Measurements from ENCODE around the gene SF1. TPM values are rescaled to one million over a fixed set of nuclear protein-coding genes. Genes with fewer than 3 reads are reported as not detected.

SF1 gene
- total RNA-seq, 1 experiment from 2014 or later = 386 TPM

- CTCF ChIA-PET = interaction anchor here (0.6 kb wide), 1 partner anchor 88 kb away, joined by 3 read pairs; no protein-coding TSS in a partner anchor
These were observed 23.3 kb downstream of the SF1 start for GRCh38 chr11:64754919-64755662.

GRCh38 chr11:64754124-64754918 lies 24.0 kb downstream of the SF1 start:
- DNase-seq = peak in 1 of 2 experiments; percentile 30
- H3K36me3 Mint-ChIP-seq (ENCODE audit: insufficient read depth, unreplicated experiment) = peaks cover 12% of the 10 kb centered on the region
- H3K4me1 ChIP-seq = no peaks in the 10 kb centered on the region
- H3K36me3 ChIP-seq (ENCODE audit: control insufficient read depth, insufficient read depth, low read length) = no peaks in the 10 kb centered on the region
- H3K4me1 Mint-ChIP-seq (ENCODE audit: low read depth, unreplicated experiment) = no peaks in the 10 kb centered on the region
- ChIA-PET POLR2A (no interaction called here), CTCF (interaction anchor here (0.6 kb wide), 1 partner anchor 88 kb away, joined by 3 read pairs; no protein-coding TSS in a partner anchor)
- TF ChIP-seq, protein P1, sequence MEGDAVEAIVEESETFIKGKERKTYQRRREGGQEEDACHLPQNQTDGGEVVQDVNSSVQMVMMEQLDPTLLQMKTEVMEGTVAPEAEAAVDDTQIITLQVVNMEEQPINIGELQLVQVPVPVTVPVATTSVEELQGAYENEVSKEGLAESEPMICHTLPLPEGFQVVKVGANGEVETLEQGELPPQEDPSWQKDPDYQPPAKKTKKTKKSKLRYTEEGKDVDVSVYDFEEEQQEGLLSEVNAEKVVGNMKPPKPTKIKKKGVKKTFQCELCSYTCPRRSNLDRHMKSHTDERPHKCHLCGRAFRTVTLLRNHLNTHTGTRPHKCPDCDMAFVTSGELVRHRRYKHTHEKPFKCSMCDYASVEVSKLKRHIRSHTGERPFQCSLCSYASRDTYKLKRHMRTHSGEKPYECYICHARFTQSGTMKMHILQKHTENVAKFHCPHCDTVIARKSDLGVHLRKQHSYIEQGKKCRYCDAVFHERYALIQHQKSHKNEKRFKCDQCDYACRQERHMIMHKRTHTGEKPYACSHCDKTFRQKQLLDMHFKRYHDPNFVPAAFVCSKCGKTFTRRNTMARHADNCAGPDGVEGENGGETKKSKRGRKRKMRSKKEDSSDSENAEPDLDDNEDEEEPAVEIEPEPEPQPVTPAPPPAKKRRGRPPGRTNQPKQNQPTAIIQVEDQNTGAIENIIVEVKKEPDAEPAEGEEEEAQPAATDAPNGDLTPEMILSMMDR (IDR thresholded peaks at IDR 0.05; ENCODE audit: insufficient read depth in 1 of 2, low read depth in 1 of 2, low read length in 1 of 2, severe bottlenecking in 1 of 2, unreplicated experiment in 1 of 2) = no peak
- H3K4me3 ChIP-seq (ENCODE audit: low read depth, low read length) = no peak overlapping the region
- H3K27me3 Mint-ChIP-seq (ENCODE audit: insufficient read depth, unreplicated experiment) = no peaks in the 10 kb centered on the region
- H3K9me3 ChIP-seq = no peaks in the 10 kb centered on the region
- H3K27me3 ChIP-seq (replicated peaks; ENCODE audit: control insufficient read depth, insufficient read depth, low read length) = no peaks in the 10 kb centered on the region
- H3K9me3 Mint-ChIP-seq (ENCODE audit: unreplicated experiment) = no peaks in the 10 kb centered on the region
- BruUV-seq (replicated peaks) = no TSS peak
- no peak overlapping the region for H3K4me3 Mint-ChIP-seq (ENCODE audit: unreplicated experiment)
- intact Hi-C loops (cut with micrococcal nuclease; ENCODE audit: unreplicated experiment) = no loop called here
- H3K27ac Mint-ChIP-seq (ENCODE audit: unreplicated experiment) = no peak overlapping the region

More at GRCh38 chr11:64754919-64755662, 23.3 kb downstream of the SF1 start:
- no peak for DNase-seq
- Mint-ChIP-seq H3K9me3 (ENCODE audit: unreplicated experiment) (no peaks in the 10 kb centered on the region), H3K4me3 (ENCODE audit: unreplicated experiment) (no peak overlapping the region), H3K27me3 (ENCODE audit: insufficient read depth, unreplicated experiment) (no peaks in the 10 kb centered on the region), H3K4me1 (ENCODE audit: low read depth, unreplicated experiment) (no peaks in the 10 kb centered on the region), H3K27ac (ENCODE audit: unreplicated experiment) (no peak overlapping the region), H3K36me3 (ENCODE audit: insufficient read depth, unreplicated experiment) (peaks cover 20% of the 10 kb centered on the region)
- POLR2A ChIA-PET = no interaction called here
- H3K4me1 ChIP-seq = no peaks in the 10 kb centered on the region
- intact Hi-C loops (cut with micrococcal nuclease; ENCODE audit: unreplicated experiment) = no loop called here
- no peaks in the 10 kb centered on the region for H3K9me3 ChIP-seq
- no peaks in the 10 kb centered on the region for H3K36me3 ChIP-seq (ENCODE audit: control insufficient read depth, insufficient read depth, low read length)
- BruUV-seq (replicated peaks) = no TSS peak
- TF ChIP-seq, protein P1 (IDR thresholded peaks at IDR 0.05; ENCODE audit: insufficient read depth in 1 of 2, low read depth in 1 of 2, low read length in 1 of 2, severe bottlenecking in 1 of 2, unreplicated experiment in 1 of 2) = no peak
- H3K27me3 ChIP-seq (replicated peaks; ENCODE audit: control insufficient read depth, insufficient read depth, low read length) = no peaks in the 10 kb centered on the region
- no peak overlapping the region for H3K4me3 ChIP-seq (ENCODE audit: low read depth, low read length)

DNA sequence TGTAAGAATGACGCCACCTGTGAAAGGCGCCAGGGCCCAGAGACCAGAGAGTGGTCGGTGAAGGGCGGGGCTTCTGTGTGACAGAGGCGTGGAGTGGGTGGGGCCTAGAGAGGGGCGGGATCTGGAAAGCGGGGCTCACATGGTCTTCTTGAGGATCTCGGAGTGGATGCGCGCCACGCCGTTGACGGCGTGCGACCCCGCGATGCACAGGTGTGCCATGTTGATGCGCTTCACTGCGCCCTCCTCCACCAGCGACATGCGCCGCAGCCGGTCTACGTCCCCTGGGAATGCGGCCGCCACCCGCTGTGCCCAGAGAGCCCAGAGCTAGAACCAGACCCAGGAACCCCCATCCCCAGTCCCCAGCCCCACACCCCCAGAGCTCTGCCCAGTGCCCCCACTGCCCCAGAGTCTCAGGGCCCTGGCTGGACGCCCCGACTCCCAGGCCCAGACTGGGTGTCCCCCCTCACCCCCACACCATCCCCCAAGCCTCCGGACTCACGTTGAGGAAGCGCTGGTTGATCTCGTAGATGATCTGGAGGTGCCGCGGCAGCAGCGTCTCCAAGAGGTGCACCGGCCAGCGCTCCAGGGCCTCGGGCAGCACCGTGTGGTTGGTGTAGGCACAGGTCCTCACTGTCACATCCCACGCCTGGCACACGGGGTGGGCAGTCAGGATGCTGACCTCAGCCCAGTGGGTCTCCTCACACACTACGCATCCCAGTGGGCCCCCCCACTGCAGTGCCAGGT lies 24.8 kb downstream of the SF1 start:
- intact Hi-C loops (cut with micrococcal nuclease; ENCODE audit: unreplicated experiment) = no loop called here
- TF ChIP-seq, protein P1 (IDR thresholded peaks at IDR 0.05; ENCODE audit: insufficient read depth in 1 of 2, low read depth in 1 of 2, low read length in 1 of 2, severe bottlenecking in 1 of 2, unreplicated experiment in 1 of 2) = no peak
- peak in 1 of 2 experiments; percentile 41 for DNase-seq
- no peaks in the 10 kb centered on the region for H3K36me3 ChIP-seq (ENCODE audit: control insufficient read depth, insufficient read depth, low read length)
- H3K27me3 ChIP-seq (replicated peaks; ENCODE audit: control insufficient read depth, insufficient read depth, low read length) = no peaks in the 10 kb centered on the region
- no peaks in the 10 kb centered on the region for H3K4me1 ChIP-seq
- ChIA-PET CTCF (no interaction called here), POLR2A (no interaction called here)
- no peaks in the 10 kb centered on the region for H3K9me3 Mint-ChIP-seq (ENCODE audit: unreplicated experiment)
- no peak overlapping the region for H3K4me3 Mint-ChIP-seq (ENCODE audit: unreplicated experiment)
- H3K4me1 Mint-ChIP-seq (ENCODE audit: low read depth, unreplicated experiment) = no peaks in the 10 kb centered on the region
- H3K27me3 Mint-ChIP-seq (ENCODE audit: insufficient read depth, unreplicated experiment) = no peaks in the 10 kb centered on the region
- H3K4me3 ChIP-seq (ENCODE audit: low read depth, low read length) = no peak overlapping the region
- no peak overlapping the region for H3K27ac Mint-ChIP-seq (ENCODE audit: unreplicated experiment)
- peaks cover 4% of the 10 kb centered on the region for H3K36me3 Mint-ChIP-seq (ENCODE audit: insufficient read depth, unreplicated experiment)
- H3K9me3 ChIP-seq = no peaks in the 10 kb centered on the region
- no TSS peak for BruUV-seq (replicated peaks)
